GM18511 (cell line): Measurements from ENCODE around the gene DOCK3.

Experiments
- ATAC-seq: cut with Tn5 transposase; IDR thresholded peaks from one replicate; pipeline ENCODE4 v1.9.1; 2021; ENCODE audit warnings: mild to moderate bottlenecking, moderate library complexity; ENCODE audit not compliant: unreplicated experiment

Gene DOCK3

DNA sequence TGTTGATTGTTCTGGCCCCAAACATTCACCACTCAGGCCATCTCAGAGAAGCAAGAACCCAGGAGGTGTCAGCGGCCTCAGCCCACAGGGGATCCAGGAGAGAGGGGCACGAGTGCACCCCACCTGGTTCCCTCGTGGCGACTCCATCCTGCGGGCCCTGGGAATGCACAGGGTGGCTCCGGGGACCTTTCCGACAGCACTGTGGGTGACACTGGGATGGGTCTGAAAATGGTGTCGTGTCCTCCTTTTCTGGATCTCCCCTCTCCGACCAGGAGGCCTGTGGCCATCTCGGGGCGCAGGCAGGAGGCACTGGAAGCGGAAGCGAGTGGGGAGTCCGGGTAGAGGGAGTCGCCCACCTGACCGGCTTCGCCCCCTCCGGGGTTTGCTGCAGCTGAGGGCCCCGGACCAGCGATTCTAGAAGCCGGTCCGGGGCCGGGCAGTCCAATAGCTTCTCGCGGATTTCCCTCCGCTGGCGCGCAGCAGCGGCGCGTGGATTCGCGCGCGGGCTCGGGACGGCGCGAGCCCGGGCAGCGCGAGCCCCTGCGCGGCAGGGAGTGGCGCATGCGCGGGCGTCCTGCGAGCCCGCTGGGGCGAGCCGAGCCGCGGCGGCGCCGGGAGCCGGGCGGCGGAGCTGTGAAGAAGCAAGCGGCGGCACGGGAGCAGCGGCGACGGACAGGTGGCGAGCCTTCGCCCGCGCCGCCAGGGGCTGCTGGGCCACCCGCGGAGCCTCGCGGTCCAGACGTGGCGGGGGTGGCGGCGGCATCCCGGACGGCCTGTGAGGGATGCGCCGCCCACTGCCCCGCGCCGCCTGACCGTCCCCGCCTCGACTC lies at the start of gene DOCK3:
Gene DOCK3, plus strand, starts transcription at position 579 of the 830 bp plus-strand sequence. CDS start 337 bp downstream, outside the sequence.
- ATAC-seq = peak; percentile 62

DNA sequence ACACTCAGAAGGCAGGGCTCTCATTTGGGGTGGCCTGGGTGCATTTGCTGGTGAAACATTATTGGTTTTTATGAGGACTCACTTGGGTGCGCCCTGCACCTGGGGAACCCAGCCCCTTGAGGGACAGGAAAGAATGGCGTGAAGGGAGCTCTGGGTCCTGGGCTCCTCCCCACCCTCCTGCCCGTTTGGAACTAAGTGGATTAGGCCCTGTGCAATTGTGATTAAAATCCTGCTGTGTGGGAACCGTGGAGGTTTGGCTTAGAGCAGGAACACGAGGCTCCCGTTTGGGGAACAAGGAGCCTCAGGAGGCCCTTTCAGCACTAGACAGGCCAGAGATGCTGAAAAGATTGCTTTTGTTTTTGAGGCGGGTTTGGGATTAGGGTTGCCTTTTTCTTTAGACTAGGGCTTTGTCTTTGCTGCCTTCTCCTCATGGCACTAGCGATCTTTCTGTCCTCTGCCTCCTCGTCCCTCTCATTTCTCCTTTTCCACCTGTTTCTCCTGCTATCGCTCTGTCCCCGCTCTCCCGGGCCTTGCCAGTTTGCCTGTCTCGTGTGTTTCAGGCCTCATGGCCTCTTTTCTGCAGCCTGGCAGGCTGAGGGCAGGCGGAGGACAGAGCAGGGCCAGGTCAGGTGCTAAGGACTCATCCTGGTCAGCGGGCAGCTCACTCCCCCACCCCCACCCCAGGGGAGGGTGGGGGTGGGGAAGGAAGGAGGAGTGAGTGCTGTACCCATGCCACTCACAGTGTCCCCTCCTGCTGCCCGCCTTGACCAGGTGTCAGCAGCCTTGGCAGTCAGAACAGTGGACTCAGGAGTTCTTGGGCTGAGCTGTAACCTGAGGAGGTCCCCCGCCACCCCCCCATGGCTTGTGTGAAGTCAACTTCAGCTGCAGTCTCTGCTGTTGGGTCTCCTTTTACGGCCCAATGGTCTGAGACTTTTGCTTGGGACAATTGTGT lies 49.2 kb upstream of the DOCK3 start:
- no peak for ATAC-seq

DNA sequence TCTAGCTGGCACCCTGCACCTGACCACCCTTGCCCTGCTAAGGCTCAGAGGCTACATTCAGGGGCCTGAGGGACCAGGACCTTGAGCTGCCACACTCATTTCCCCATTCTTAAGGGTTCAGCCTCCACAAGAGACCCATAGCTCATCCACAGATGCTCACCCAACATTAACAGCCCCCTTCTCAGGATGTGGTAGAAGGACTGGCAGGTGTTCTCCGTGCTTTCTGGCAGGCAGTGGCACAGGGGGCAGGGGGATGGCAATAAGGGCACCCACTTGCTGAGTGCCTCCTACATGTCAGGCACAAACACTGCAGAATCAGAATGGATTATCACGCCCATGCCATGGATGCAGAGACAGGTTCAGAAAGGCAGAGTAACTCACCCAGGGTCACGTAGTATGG lies 48.3 kb upstream of the DOCK3 start:
- ATAC-seq = no peak

- ATAC-seq = no peak
Measured at GRCh38 chr3:50627407-50628051, 47.2 kb upstream of the DOCK3 start.

DNA sequence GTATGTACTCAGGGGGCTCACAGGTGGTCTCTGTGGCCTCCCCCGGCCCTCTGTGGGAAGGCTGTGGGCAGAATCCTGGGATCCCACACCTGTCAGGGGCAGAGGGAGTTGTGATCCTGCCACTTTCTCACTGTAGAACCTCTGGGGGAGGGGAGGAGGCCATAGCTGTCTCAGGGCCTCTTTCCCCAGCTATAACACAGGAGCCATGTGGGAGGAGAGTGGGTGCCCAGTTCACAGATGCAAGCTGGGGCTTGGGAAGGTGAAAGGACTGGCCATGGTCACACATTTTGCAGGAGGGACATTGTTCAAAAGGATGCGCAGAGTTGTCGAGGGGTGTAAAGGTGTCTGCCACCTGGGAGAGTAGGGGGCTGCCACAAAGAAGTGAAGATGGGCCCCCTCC lies 46.1 kb upstream of the DOCK3 start:
- no peak for ATAC-seq

GRCh38 chr3:50630394-50630793 lies 44.3 kb upstream of the DOCK3 start:
- no peak for ATAC-seq

- ATAC-seq = no peak
Measured at GRCh38 chr3:50630877-50631276, 43.9 kb upstream of the DOCK3 start.

GRCh38 chr3:50632450-50632849 lies 42.3 kb upstream of the DOCK3 start:
- no peak for ATAC-seq

GRCh38 chr3:50633230-50633790 lies 41.4 kb upstream of the DOCK3 start:
- ATAC-seq = no peak

DNA sequence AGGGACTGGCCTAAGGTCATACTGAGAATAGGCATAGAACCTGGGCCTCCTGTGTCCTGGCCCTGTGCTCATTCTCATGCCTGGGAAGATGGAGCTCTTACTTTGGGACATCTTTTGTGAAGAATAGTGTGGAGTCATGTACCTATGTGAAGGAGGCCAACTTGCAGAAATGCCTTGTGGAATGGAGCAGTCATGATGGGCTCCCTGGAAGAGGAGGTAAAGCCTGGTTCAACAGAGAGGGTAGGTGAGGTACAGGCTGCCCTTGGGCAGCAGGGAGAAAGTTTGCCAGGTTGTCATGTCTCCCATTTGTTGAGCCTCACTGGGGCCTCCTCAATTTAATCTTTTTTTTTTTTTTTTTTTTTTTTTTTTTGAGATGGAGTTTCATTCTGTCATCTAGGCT lies 39.7 kb upstream of the DOCK3 start:
- no peak for ATAC-seq

DNA sequence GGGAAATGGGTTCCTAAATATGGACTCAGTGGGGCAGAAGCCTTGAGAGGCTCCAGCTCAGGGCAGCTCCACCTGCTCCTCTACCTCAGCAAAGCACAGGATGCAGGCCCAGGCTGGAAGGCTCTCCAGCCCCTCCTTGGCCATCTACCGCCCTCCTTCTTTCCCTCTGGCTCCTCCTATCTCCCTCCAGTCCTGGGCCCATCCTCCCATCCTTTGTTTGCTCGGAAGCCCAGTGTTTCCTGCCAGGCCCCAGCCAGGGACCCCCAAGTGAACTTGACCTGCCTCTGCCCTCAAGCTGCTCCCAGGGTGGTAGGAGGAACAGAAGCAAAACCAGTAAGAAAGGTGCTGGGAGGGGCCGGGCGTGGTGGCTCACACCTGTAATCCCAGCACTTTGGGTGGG lies 37.7 kb upstream of the DOCK3 start:
- ATAC-seq = no peak

DNA sequence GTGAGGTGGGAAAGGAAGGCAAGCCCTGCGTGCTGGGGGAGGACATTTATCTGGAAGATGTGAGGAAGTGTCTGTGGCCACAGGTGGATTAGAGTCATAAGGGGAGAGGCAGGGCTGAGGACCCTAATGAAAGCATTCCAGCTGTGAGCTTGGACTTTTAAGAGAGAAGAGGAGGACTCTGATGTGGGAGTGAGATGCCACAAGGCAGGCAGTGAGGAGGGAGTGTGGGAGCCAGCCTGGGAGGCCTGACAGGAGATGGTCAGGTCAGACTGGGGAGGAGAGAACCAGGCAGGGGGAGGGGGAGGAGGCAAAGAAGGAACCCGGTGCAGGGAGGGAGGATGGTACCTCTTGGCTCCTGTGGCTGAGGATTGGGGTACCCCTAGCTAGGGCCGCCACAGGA lies 36.8 kb upstream of the DOCK3 start:
- no peak for ATAC-seq

DNA sequence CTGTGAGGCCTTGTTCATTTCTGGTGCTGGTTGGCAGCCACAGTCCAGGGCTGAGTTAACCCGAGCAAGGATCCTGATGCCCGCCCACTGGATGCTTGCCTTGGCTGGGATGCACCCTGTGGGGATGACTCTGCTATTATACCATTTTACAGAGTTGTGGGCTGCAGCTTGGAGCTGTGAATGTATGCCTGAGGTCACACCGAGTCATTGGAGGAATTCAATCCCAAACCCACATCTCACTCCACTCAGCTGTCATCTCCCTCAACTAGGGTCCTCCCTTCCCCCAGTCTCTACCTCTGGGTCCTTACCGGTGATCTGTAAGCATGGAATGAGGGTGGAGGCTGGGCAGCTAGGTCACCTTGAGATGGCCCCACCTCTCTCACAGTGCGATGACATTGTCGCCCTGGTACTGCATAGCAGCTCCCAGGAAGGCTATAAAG lies 35.7 kb upstream of the DOCK3 start:
- no peak for ATAC-seq

DNA sequence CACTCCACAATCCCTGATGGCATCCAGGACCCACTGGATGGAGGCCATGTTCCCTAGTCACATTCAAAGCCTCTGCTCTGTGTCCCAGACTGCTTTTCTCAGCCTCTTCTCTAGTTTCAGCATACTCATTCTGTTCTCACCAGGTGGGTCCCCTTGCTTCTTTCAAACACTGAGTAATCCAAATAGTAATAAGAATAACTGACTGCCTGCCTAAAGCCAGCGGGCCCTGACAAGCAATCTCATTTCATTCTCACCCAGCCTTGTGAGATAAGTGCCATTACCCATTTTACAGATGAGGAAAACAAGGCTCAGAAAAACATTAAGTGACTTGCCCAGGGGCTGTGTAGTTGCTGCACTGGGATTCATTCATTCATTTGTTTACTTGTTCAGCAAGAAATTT lies 32.3 kb upstream of the DOCK3 start:
- ATAC-seq = no peak

DNA sequence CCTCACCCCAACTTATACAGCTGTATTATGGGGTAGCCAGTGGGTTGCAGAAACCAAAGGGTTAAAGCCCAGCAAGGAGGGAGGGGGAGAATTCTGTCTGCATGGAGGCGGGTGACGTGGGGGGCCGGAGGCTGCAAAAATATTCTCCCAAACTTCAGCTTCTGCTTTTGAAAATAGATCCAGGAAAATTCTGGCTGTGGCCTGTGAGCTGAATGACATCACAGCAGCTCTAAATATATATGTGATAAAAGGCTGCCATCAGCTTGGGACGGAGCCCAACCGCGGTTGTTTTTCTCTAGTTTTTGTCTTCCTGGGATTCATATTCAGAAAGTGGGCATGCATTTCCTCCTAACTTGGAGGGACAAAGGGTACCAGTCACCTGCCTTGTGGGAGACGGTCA lies 30.2 kb upstream of the DOCK3 start:
- ATAC-seq = no peak

DNA sequence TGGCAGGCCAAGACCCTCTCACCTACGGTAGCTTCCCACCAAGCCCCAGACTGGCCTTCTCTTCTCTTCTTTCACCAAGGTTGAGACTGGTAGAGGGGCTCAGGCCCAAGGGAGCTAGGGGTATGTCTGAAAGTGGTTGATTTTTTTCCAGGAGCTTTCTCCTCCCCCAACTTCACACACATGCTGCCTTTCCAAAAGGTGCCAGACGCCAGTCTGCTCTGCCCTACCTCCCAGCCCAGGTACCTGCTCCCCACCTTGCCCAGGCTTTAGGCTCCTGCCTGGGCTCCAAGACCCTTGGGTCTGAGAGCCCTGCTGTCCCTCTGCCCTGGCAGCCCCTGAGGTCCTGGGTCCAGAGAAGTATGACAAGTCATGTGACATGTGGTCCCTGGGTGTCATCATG lies 29.3 kb upstream of the DOCK3 start:
- no peak for ATAC-seq

DNA sequence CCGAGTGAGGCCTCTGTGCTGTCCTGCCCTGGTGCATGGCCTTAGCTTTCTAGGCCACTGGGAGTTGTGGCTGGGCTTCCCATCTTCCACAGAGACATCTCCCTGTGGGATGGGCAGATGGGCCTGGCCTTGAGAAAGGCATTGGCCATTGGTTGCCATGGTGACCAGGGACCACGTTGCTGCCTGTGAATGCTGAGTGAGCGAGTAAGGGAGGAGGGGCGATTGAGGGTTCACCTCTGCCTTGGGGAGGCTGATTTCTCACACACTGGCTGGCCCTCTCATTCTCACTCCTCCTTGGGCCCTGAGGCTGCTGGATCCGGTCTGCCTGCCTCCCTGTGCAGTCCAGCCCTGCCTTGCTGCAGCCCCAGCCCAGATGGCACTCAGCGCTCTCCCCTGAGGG lies 26.4 kb upstream of the DOCK3 start:
- no peak for ATAC-seq

DNA sequence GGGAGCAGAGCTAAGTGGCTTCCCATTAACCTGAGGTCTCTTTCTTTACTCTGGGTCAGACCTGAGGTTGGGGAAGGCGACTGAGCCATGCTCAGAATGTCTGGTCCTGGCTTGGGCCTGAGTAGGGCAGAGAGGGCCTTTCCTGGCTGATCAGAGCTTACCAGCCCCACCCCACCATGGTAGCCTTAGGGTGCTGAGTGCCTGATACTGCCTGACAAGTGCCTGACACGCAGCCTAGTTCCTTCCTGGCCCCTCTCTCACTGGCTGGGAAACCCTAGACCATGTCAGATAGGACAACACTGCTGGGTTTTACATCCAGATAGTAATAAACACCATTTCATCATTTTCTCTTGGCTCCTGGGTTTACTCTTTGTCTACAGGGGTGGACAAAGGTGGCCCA lies 25.8 kb upstream of the DOCK3 start:
- ATAC-seq = no peak

DNA sequence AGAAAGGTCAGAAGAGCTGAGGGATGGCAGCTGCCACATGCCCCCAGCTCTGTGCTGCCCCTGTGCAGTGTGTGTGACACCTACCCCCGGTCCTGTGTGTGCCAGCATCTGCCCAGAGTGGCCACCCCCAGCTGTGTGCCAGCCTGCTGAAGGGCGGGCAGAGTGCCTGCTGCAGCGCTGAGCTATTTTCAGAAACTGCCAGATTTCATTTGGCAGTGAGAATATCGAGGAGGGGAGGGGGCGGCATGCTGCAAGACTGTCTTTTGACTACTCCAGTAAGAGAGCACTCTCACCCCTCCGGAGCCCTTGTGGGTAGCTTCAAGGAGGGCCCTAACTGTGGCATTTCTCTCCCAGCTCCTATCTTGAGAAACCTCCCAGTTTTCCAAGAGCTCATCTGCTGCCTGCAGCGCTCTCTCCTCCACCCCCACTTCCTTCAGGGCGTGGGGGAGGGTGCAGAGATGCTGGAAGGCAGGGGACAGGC lies 25.2 kb upstream of the DOCK3 start:
- ATAC-seq = no peak

DNA sequence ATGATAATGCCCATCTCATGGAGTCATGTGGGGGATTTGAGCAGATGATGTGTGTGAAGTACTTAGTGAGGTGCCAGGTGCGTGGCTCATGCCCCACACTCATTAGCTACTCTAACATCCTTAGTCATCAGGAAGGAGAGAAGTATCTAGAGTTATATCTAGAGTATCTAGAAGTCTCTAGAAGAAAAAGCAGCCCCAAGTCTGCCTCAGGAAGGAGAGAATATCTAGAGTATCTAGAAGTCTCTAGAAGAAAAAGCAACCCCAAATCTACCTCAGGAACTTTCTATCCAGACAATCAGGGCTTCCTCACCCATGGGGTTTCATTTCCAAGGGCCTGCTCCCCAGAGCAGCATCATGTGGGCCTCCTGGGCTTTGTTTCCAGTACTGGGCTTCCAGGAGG lies 24.7 kb upstream of the DOCK3 start:
- no peak for ATAC-seq

- ATAC-seq = no peak
Measured at GRCh38 chr3:50651445-50651844, 23.3 kb upstream of the DOCK3 start.
